Esophagus muscularis mucosa (tissue), 4 donors: ENCODE measurements around the gene ELMO3. TPM values are rescaled to one million over a fixed set of nuclear protein-coding genes. Genes with fewer than 3 reads are reported as not detected.

Experiments
- DNase-seq: peaks from one replicate; pipeline ENCODE4 v3.0.0-alpha.2; 2017; ENCODE audit errors: extremely low spot score
- H3K27ac ChIP-seq, 4 donors: fragments of 200-600 bp; sonication (generic); replicated peaks in 1 of 4; 1 replicate in 3 of 4; 2 replicates in 1 of 4; pipeline ENCODE4 v1.5.1; 2016 to 2019; ENCODE audit warnings: mild to moderate bottlenecking in 1 of 4
- H3K27me3 ChIP-seq, 4 donors: fragments of 200-600 bp; sonication (generic); one replicate each; pipeline versions ENCODE4 v1.5.1 to v1.6.0; 2016 to 2019
- H3K36me3 ChIP-seq, 4 donors: fragments of 200-600 bp; sonication (generic); one replicate each; pipeline ENCODE4 v1.5.1; 2016 to 2019
- H3K4me1 ChIP-seq, 4 donors: fragments of 200-600 bp; sonication (generic); one replicate each; pipeline ENCODE4 v1.5.1; 2016 to 2019
- H3K4me3 ChIP-seq, 4 donors: fragments of 200-600 bp; sonication (generic); 1 replicate in 2 of 4; 2 replicates in 2 of 4; pipeline ENCODE4 v1.5.1; 2016 to 2019; ENCODE audit warnings: mild to moderate bottlenecking in 4 of 4, moderate library complexity in 1 of 4
- H3K9me3 ChIP-seq, 4 donors: fragments of 200-600 bp; sonication (generic); 1 replicate in 3 of 4; 2 replicates in 1 of 4; pipeline ENCODE4 v1.5.1; 2016 to 2019
- EP300 ChIP-seq: sonication (generic); formaldehyde crosslinking; IDR thresholded peaks from one replicate; pipeline ENCODE4 v1.6.1; 2017; ENCODE audit warnings: antibody characterized with exemption
- POLR2A ChIP-seq: fragments of 450-650 bp; IDR thresholded peaks from one replicate; pipeline ENCODE4 v1.6.1; 2017; ENCODE audit warnings: antibody characterized with exemption, moderate library complexity, mild to moderate bottlenecking, low read depth
- POLR2AphosphoS5 ChIP-seq, 2 donors: sonication (generic); formaldehyde crosslinking; IDR thresholded peaks; one replicate each; pipeline ENCODE4 v1.6.1; 2017; ENCODE audit warnings: antibody characterized with exemption in 2 of 2
- WGBS: methylation state at CpG from one replicate; pipeline ENCODE4 v1.1.5; 2018; 5-methylcytosine and 5-hydroxymethylcytosine counted together
- intact Hi-C: fragments of 100-400 bp; cut with DNase I; formaldehyde crosslinking; loops from one replicate; pipeline ENCODE4 v1.15.1; 2023
- total RNA-seq, 4 donors: library from RNA; depleted of rRNA; stranded (reverse); fragments of >200 nt; gene quantifications; one replicate each; pipeline versions ENCODE4 v1.1.0 to v1.2.1, GENCODE V29; 2016
- TF ChIP-seq, protein P1 (sequence below), 3 experiments: fragments of 200-600 bp in 2 of 3; fragments of 450-650 bp in 1 of 3; sonication (generic) in 2 of 3; IDR thresholded peaks; one replicate each; pipeline ENCODE4 v1.5.1; 2017 to 2019; ENCODE audit warnings: antibody characterized with exemption in 3 of 3, mild to moderate bottlenecking in 2 of 3, moderate library complexity in 1 of 3

ELMO3 gene
- total RNA-seq, 4 donors from 2014 or later = 0.33 to 0.83 (median 0.60) TPM

DNA sequence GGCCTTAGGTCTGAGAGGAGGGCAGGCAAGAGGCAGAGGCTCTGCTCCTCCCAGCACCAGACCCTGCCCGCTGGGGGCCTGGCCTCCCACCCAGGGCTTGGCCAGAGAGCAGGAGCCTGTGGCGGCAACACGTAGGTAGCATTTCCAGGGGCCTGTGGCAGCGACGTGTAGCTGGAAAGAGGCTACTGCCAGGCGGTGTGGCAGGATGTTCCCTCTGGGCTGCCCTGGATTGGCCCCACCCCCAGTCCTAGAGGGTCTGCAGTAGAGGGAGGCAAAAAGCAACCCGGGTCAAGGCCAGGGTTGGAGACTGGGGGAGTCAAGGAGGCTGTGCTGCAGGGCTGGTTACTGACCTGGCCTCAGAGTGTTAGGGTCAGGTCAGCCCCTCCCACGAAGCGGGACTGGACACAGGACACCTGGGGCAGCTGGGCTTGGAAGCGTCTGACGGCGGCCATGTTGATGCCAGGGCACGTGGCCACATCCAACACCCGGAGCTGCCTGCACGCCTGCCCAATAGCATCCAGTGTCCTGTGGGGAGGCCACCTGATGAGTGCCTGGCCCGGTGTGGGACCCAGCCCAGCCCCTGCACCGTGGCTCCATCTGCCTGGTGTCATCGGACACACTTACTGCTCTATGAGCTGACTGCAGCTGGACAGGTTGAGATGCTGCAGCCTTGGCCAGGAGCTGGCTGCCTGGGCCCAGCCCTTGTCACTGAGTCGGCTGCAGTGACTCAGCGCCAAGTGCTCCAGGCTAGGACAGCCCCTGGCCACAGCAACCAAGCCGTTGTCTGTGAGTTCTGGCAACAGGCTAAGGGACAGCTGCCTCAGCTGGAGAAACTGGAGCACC is 8.5 kb downstream of the ELMO3 start:
- no peak for DNase-seq
- peaks cover 7 to 52% (median 26%) of the 10 kb centered on the region in 4 donors for H3K36me3 ChIP-seq
- no peak overlapping the region for H3K4me3 ChIP-seq
- intact Hi-C loops = no loop called here
- TF ChIP-seq, protein P1, sequence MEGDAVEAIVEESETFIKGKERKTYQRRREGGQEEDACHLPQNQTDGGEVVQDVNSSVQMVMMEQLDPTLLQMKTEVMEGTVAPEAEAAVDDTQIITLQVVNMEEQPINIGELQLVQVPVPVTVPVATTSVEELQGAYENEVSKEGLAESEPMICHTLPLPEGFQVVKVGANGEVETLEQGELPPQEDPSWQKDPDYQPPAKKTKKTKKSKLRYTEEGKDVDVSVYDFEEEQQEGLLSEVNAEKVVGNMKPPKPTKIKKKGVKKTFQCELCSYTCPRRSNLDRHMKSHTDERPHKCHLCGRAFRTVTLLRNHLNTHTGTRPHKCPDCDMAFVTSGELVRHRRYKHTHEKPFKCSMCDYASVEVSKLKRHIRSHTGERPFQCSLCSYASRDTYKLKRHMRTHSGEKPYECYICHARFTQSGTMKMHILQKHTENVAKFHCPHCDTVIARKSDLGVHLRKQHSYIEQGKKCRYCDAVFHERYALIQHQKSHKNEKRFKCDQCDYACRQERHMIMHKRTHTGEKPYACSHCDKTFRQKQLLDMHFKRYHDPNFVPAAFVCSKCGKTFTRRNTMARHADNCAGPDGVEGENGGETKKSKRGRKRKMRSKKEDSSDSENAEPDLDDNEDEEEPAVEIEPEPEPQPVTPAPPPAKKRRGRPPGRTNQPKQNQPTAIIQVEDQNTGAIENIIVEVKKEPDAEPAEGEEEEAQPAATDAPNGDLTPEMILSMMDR (IDR thresholded peaks at IDR 0.05) = no peak
- TF ChIP-seq POLR2A (no peak), EP300 (no peak), POLR2AphosphoS5 (IDR thresholded peaks at IDR 0.05) (no peak)
- WGBS = no CpG with 5 or more reads among the region's 21 CpGs
- H3K27ac ChIP-seq = no peak overlapping the region
- no peaks in the 10 kb centered on the region for H3K4me1 ChIP-seq
- H3K27me3 ChIP-seq = no peaks in the 10 kb centered on the region
- no peaks in the 10 kb centered on the region for H3K9me3 ChIP-seq

DNA sequence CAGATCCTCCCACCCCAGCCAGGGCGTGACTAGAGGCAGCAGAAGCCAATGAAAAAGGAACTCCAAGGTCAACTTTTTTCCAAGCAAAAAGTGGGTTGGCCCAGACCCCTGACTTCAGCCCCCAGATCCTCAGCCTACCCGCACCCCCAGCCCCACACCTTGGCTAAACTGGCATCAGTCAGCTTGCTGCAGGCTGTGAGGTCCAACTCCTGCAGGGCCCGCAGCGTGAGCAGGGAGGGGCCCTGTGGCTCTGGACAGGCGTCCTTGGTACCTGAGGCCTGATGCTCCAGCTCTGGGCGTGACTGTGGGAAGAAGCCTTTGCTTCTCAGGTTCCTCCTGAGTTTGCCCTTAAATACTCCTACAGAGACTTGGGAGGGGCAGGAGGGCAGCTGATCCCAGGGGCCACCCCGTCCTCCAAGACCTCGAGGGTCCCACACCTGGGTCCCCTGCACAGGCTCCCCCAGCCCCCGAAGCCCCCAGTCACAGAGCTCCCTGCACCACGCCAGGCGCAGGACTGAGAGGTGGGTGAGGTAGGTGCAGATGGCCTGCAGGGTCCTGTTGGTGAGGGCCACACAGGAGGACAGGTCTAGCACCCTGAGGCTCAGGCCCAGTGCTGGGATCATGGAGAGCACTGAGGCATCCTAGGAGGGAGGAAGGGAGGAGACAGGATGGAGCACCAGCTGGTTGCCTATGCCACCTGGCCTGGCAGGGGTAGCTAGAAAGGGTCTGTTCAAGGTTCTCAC is 9.4 kb downstream of the ELMO3 start:
- no peak for DNase-seq
- intact Hi-C loops = no loop called here
- 83% methylated on average over 2 of the region's 11 CpGs for WGBS
- no peak overlapping the region for H3K4me3 ChIP-seq
- no peaks in the 10 kb centered on the region for H3K27me3 ChIP-seq
- peaks cover 2 to 44% (median 17%) of the 10 kb centered on the region in 4 donors for H3K36me3 ChIP-seq
- H3K27ac ChIP-seq = no peak overlapping the region
- H3K9me3 ChIP-seq = no peaks in the 10 kb centered on the region
- TF ChIP-seq POLR2A (no peak), EP300 (no peak), POLR2AphosphoS5 (IDR thresholded peaks at IDR 0.05) (no peak)
- TF ChIP-seq, protein P1 (IDR thresholded peaks at IDR 0.05) = no peak
- H3K4me1 ChIP-seq = peaks cover 0 to 3% (median under 1%) of the 10 kb centered on the region in 4 donors

DNA sequence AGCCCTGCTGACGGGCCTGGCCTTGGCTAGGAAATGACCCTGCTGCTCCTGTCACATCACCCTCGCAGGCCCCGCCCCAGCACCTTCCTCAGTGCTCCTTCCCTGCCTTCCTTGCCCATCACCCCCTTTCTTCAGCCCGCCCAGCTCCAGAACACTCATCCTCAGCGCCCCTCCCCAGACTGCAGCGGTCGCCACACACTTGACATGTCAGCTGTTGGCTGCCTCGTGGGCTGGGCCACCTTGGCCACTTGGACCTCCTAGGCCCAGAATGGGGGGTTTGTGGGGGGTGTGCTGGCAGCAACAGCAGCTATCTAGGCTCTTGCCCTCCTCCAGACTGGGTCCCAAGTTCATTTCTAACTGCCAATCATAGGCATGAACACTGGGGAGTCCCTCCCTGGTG is 10.6 kb downstream of the ELMO3 start:
- H3K27me3 ChIP-seq = no peaks in the 10 kb centered on the region
- H3K9me3 ChIP-seq = no peaks in the 10 kb centered on the region
- no peak overlapping the region for H3K4me3 ChIP-seq
- 97% methylated on average over 6 of the region's 8 CpGs for WGBS
- DNase-seq = no peak
- TF ChIP-seq POLR2A (no peak), EP300 (no peak)
- TF ChIP-seq, protein P1 (IDR thresholded peaks at IDR 0.05) = no peak
- H3K27ac ChIP-seq = no peak overlapping the region
- H3K36me3 ChIP-seq = peaks cover 0 to 33% (median 6%) of the 10 kb centered on the region in 4 donors
- peaks cover 0 to 6% (median 3%) of the 10 kb centered on the region in 4 donors for H3K4me1 ChIP-seq
- intact Hi-C loops = no loop called here

DNA sequence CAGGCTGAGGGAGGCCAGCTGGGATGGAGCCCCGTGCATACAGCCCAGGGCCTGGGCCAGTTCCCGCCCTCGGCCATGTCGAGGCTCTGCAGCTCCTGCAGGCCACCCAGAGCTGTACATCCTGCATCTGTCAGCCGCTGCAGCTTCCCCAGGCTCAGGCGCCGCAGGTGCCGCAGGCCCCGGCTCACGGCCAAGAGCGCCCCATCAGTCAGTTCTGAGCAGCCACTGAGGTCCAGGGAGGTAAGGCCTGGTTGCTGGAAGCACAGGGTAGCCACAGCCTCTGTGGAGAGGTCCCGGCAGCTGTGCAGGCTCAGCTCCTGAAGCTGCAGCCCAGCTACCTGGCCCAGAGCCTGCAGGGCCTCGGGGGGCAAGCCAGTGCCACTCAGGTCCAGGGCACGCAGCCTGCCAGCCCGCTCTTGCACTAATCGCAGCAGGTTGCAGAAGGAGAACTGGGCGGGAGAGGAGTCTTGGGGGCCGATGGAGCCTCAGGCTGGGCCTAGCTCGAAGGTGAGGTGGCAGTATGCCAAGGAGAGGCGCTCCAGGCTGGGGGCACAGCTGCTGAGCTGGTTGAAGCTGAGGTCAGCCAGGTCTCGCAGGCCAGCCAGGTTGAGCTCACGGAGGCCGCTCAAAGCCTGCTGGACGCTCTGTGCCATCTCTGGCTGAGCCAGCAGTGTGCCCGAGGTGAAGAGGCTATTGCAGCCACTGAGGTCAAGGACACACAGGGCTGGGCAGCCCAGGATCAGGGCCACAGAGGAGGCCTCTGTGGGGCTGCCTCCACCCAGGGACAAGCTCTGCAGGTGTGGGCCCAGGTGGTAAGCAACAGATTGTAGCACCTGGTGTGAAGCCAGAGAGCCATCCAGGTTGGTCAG is 11.4 kb downstream of the ELMO3 start:
- peaks cover 0 to 39% (median 6%) of the 10 kb centered on the region in 4 donors for H3K36me3 ChIP-seq
- intact Hi-C loops = no loop called here
- H3K27me3 ChIP-seq = no peaks in the 10 kb centered on the region
- H3K9me3 ChIP-seq = no peaks in the 10 kb centered on the region
- WGBS = 89% methylated on average over 6 of the region's 25 CpGs
- DNase-seq = no peak
- TF ChIP-seq, protein P1 (IDR thresholded peaks at IDR 0.05) = no peak
- TF ChIP-seq POLR2A (no peak), EP300 (no peak), POLR2AphosphoS5 (IDR thresholded peaks at IDR 0.05) (no peak)
- H3K4me1 ChIP-seq = peaks cover 0 to 6% (median 3%) of the 10 kb centered on the region in 4 donors
- H3K27ac ChIP-seq = no peak overlapping the region
- H3K4me3 ChIP-seq = no peak overlapping the region
